Omental fat pad (tissue), 4 donors: ENCODE data around the gene MAB21L2. TPM values are rescaled to one million over a fixed set of nuclear protein-coding genes. Genes with fewer than 3 reads are reported as not detected.

Experiments
- ATAC-seq: fragments of 150-250 bp; one replicate; pipeline ENCODE4 v1.9.1; 2016; ENCODE audit warnings: mild to moderate bottlenecking, moderate library complexity; ENCODE audit not compliant: low FRiP score
- DNase-seq: peaks from one replicate; pipeline ENCODE4 v3.0.0-alpha.2; 2019; ENCODE audit warnings: low spot score
- CTCF ChIP-seq, 3 donors: fragments of 450-650 bp; IDR thresholded peaks; one replicate each; pipeline ENCODE4 v1.5.1; 2016 to 2017; ENCODE audit warnings: antibody characterized with exemption in 3 of 3, mild to moderate bottlenecking in 3 of 3, moderate library complexity in 2 of 3
- total RNA-seq, 4 donors: library from RNA; depleted of rRNA; stranded (reverse); fragments of >200 nt; gene quantifications; one replicate each; pipeline ENCODE4 v1.1.0, GENCODE V29; 2016

MAB21L2 gene
- total RNA-seq, 4 donors from 2014 or later: 3.4 to 25.1 TPM; not detected in 2

GRCh38 chr4:150632639-150633038 is 50.7 kb downstream of the MAB21L2 start:
- DNase-seq (no peak), ATAC-seq (no peak)
- TF ChIP-seq CTCF (IDR thresholded peaks at IDR 0.05): no peak
